Activated T-helper 9 cell treated with anti-CD3 and anti-CD28 coated beads, Interleukin-2, amount 50 U/mL, for 16 hours (primary cell): ENCODE measurements around the gene ARHGAP32.
"Not testable (repeated sequence)": the region's sequence is repeated elsewhere in the genome, so short reads cannot be mapped to it uniquely, and the experiment has no call there.

Source experiments
- DNase-seq: peaks from one replicate; pipeline ENCODE4 v3.0.0-alpha.2; 2020; ENCODE audit warnings: low read depth

Gene ARHGAP32

GRCh38 chr11:129021295-129021694, 170.8 kb downstream of the ARHGAP32 start:
- no peak for DNase-seq

GRCh38 chr11:129018991-129019390, 173.1 kb downstream of the ARHGAP32 start:
- no peak for DNase-seq

GRCh38 chr11:129018126-129018525, 174.0 kb downstream of the ARHGAP32 start:
- no peak for DNase-seq

GRCh38 chr11:129013737-129014475, 178.2 kb downstream of the ARHGAP32 start:
- no peak for DNase-seq

DNA sequence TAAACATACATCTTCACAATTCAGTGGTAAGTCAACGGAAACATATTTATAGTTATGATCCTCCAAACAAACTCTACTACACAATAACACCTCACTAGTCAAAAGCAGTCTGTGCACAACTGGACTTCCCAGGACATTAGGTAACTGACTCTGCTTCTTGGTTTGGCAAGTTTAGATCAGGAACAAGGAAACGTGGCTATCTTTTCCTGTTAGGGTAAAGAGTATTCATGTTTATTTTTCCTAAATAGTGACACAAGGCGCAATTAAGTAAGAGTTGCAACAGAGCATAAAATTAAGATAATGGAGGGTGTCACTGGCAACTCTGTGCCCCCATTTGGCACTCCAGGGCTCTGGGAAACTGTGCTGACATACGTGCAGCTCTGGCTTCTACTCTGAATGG, 179.2 kb downstream of the ARHGAP32 start:
- no peak for DNase-seq

- no peak for DNase-seq
These were observed 186.0 kb downstream of the ARHGAP32 start for GRCh38 chr11:129006161-129006560.

DNA sequence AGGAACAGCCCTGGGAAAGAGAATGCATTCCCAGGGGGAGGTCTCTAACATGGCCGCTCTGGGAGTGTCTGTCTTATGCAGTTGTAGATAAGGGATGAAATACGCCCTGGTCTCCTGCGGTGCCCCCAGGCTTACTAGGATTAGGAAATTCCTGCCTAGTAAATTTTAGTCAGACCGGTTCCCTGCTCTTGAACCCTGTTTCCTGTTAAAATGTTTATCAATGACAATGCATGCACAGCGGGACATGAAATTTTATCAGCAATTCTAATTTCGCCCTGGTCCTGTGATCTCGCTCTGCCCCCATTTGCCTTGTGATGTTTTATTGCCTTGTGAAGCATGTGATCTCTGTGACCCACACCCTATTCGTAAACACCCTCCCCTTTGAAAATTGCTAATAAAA, 193.0 kb downstream of the ARHGAP32 start:
- not testable (repeated sequence) for DNase-seq

DNA sequence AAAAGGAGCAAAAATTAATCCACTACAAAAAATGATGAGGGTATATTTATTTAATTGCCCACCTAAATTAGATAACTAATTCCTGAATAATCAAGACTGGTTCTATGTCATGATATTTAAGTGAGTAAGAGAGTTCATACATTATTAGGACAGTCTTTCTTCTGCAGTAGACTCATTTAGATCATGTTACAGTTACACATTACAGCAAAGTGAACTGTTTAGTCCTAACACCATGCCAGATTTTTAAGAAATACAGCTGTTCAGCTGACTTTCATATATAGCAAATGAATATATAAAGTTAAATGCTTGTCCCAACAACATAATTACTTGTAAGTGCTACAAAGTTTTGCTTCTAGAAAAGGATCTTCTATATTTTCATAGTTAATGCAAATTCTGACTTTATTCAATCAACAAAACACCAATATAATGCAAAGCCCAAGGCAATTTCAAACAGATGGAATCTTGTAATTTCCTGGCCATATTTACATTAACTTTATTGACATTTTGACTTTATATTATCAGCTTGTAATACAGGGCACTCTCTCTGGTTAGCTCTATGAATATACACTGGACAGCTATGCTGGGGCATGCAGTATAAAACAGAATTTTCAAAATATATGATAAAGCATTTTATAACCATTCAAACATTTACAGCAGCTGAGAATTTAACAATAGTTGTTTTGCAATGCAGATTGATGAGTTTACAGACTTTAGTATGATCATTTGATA, 203.7 kb downstream of the ARHGAP32 start:
- no peak for DNase-seq

DNA sequence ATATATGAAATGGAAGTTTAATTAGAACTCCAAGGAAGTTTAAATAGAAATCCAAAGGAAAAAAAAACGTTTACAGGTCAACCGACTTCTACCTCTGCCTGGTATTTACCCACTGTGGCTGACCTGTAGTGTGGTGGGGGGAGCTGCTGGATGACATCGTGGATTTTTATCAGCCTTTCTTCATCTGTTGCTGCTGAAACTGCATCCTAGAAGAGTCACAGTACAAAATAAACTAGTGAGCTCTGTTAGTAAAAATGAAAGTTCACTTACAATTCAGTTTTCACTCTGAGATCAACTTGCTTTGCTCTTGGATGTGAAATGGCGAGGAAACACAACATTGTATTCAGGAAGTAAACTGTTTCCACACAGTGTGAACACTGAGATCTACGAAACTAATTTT, 206.2 kb downstream of the ARHGAP32 start:
- no peak for DNase-seq

GRCh38 chr11:128983023-128983422, 209.1 kb downstream of the ARHGAP32 start:
- DNase-seq, result no peak

DNA sequence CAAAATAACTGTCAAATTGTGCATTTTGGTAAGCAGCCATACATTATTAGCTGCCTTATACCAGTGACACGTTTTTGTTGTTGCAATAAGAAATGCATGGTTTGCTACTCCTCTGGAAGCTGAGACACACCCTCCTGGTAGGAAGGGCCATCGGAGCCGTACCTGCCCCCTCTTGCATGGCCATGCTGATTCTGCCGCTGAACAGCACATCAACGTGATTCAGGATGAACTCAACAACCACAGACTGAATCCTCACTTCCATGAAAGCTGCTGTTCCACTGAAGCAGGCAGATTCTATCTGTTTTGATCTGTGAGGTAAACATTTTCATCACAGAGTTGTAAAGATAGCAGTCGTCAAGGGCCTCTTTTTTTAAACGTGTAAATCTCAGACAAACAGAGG, 210.9 kb downstream of the ARHGAP32 start:
- DNase-seq, result no peak

GRCh38 chr11:128970598-128971190, 221.4 kb downstream of the ARHGAP32 start:
- no peak for DNase-seq

DNA sequence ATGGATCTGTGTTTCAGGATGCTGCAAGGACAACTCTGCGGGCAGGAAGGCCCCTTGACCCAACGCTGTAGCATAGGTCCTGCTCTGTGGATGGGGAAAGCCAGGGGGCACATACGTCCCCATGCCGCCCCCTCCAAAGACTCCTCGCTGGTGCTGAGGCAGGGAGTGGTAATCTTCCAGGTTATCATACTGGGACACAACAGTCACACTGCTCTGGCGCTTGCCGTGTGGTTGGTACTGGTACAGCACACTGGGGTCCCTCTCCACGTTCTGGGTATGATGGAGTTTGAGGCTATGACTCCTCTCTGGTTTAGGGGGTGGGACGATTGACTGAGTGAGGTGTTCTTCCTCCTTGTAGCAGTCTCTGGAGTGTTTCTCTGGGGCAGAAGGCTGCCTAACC, 223.2 kb downstream of the ARHGAP32 start:
- no peak for DNase-seq

DNA sequence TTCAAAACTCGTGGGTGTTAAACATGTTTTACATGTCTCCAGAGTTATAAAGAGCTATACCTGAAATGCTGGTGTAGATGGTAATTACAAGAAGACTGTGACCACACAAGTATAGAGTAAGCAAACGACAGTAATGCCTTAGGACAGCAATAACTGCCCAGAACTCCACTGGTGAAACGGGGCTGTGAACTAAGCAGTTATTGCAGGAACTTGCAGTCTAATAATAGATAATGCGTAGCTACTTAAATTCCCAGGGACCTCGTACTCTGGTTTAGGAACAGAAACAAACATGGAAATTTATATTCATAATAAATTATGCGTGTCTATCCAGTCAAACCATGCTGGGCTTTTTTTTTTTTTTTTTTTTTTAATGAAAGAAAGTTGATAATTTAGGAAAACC, 224.5 kb downstream of the ARHGAP32 start:
- no peak for DNase-seq

- DNase-seq, result no peak
These were observed 226.6 kb downstream of the ARHGAP32 start for GRCh38 chr11:128965485-128965884.

GRCh38 chr11:128964463-128964930, 227.6 kb downstream of the ARHGAP32 start:
- DNase-seq, result no peak

DNA sequence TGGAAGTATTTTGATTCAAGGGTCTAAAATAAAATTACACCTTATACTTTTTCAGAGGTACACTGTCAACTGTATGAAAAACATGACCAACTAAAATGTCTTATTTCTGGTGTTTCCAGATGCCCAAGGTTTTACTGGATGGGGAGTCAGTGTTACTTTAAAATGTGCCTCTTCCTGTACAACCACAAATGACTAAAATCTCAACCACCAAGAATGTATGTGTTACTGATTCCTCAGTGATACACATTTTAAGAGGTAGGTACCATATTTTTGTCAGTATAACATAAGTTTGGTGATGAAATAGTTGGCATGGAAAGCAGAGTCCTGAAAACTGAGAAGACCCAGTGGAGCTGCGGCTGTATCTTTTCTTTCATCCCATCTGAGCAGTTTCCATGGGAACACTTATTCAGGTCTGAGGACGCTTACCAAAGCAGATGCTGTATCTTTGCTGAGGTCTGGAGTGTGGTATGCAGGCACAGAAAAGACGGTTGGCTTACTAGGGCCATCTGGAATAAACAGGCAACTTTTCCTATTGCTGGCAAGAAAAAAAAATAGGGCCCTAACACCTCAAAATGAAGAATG, 228.3 kb downstream of the ARHGAP32 start:
- DNase-seq, result no peak

DNA sequence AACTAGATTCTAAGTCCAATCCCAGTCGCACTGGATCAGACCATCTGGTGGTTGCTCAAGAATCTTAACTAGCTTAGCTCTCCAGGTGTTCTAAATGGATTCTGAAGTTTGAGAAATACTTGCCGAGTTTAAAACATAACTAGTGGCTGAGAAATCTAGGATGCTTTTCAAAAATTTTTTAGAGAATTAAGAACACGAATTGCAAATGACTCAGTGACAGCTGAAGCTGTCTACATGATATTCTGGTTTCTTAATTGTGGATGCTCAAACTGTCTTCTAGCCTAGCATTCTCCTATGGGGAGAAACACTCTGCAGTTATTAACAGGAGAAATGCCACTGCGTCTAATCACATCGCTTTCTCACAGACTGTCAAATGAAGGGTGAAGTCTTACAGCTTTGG, 229.2 kb downstream of the ARHGAP32 start:
- no peak for DNase-seq

GRCh38 chr11:128961645-128962044, 230.5 kb downstream of the ARHGAP32 start:
- DNase-seq, result no peak

- DNase-seq, result no peak
These were observed 235.0 kb downstream of the ARHGAP32 start for GRCh38 chr11:128957202-128957482.

- DNase-seq, result no peak
These were observed 235.5 kb downstream of the ARHGAP32 start for GRCh38 chr11:128956401-128957201.

DNA sequence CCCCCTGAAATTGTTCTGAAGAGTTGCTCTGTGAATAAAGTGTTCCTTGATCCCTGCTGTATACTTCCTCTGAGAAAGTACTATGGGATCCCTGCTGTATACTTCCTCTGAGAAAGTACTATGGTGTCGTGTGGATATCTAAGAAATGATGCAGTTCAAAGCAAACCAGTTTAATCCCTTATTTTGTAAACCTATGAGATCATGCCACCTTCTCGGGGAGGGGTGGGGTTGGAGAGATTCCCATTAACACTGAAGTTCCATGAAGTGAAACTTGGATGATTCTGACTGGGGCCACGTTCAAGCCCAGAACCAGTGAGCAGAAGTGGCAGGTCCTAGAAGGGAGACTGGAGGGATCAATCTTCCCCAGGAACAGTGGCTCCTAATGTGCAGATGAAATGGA, 236.5 kb downstream of the ARHGAP32 start:
- DNase-seq, result no peak
